GM12878 (cell line): ENCODE measurements around the gene TERB2. TPM values are rescaled to one million over a fixed set of nuclear protein-coding genes. Genes with fewer than 3 reads are reported as not detected.

Experiments used
- polyA plus RNA-seq, 11 experiments: library from polyadenylated mRNA; depleted of rRNA in 4 of 11; unstranded in 6 of 11; stranded (reverse) in 5 of 11; fragments of >200 nt; fragmentation: Nextera tagmentation in 4 of 11; fragmentation: Illumina TruSeq in 1 of 11; extraction: Ambion mirVana in 4 of 11; extraction: Trizol in 1 of 11; gene quantifications; 1 replicate in 1 of 11; 2 replicates in 10 of 11; pipeline versions ENCODE4 v1.2.1 to v1.2.3, GENCODE V29; 2011 to 2016; ENCODE audit warnings: inconsistent platforms in 2 of 11, missing spikeins in 2 of 11, low read depth in 1 of 11
- small RNA-seq: library from RNA; depleted of rRNA; stranded (forward); fragments of <200 nt; gene quantifications from one replicate; pipeline ENCODE3, GENCODE V24; 2014
- total RNA-seq, 4 experiments: library from RNA; depleted of rRNA in 3 of 4; stranded (reverse); fragments of >200 nt in 3 of 4; fragmentation: Illumina TruSeq in 1 of 4; extraction: Trizol in 1 of 4; gene quantifications; 2 replicates each; pipeline versions ENCODE4 v1.2.1 to v1.2.3, GENCODE V29; 2013 to 2021

TERB2 gene
- total and polyA plus RNA-seq, 10 of the 15 experiments (the other 5 are each of a cell fraction or from before 2014, with no cell fraction given): not detected

Small RNA genes within 50 kb of the gene (small RNA-seq; reads per million reads assigned to genes)
- gene RNU1-78P (not detected), gene RNU6-1108P (not detected), gene RNU6-1332P (not detected), gene RNU6-966P (not detected)

Other genes starting within 250 kb of the TERB2 start
Only the 7 nearest of the 9 such genes appear.
- 29.5 and 35.0 TPM in 2 replicates for gene TRIM69, start 220.2 kb upstream of the TERB2 start, total RNA-seq (2014; rRNA removed)
- 38.7 and 43.6 TPM in 2 replicates for gene TRIM69, start 220.2 kb upstream of the TERB2 start, total RNA-seq (2014; rRNA removed; fragmentation: Illumina TruSeq; extraction: Trizol)
- 48.8 and 50.7 TPM in 2 replicates for gene TRIM69, start 220.2 kb upstream of the TERB2 start, total RNA-seq (2021)
- gene TRIM69, start 220.2 kb upstream of the TERB2 start, polyA plus RNA-seq (2011; rRNA removed): 52.7 and 73.6 TPM in 2 replicates
- 46.8 and 57.8 TPM in 2 replicates for gene TRIM69, start 220.2 kb upstream of the TERB2 start, polyA plus RNA-seq (2014; fragmentation: Illumina TruSeq; extraction: Trizol)
- gene TRIM69, start 220.2 kb upstream of the TERB2 start, polyA plus RNA-seq (2014; fragmentation: Nextera tagmentation; extraction: Ambion mirVana): 10 to 100 TPM; 11.2 to 20.4 TPM
- 32.4 and 37.8 TPM in 2 replicates for gene TRIM69, start 220.2 kb upstream of the TERB2 start, polyA plus RNA-seq (2014; rRNA removed)
- 10 to 100 TPM; 36.9 to 44.9 TPM for gene TRIM69, start 220.2 kb upstream of the TERB2 start, polyA plus RNA-seq (2016; fragmentation: Nextera tagmentation; extraction: Ambion mirVana)
- 33.5 and 35.3 TPM in 2 replicates for gene SORD, start 66.5 kb downstream of the TERB2 start, total RNA-seq (2014; rRNA removed)
- 24.5 and 29.2 TPM in 2 replicates for gene SORD, start 66.5 kb downstream of the TERB2 start, total RNA-seq (2014; rRNA removed; fragmentation: Illumina TruSeq; extraction: Trizol)
- 39.4 and 40.8 TPM in 2 replicates for gene SORD, start 66.5 kb downstream of the TERB2 start, total RNA-seq (2021)
- gene SORD, start 66.5 kb downstream of the TERB2 start, polyA plus RNA-seq (2011; rRNA removed): 49.9 and 51.7 TPM in 2 replicates
- gene SORD, start 66.5 kb downstream of the TERB2 start, polyA plus RNA-seq (2014; fragmentation: Illumina TruSeq; extraction: Trizol): 29.4 and 39.4 TPM in 2 replicates
- gene SORD, start 66.5 kb downstream of the TERB2 start, polyA plus RNA-seq (2014; fragmentation: Nextera tagmentation; extraction: Ambion mirVana): 10 to 100 TPM in 1 of 2 experiments, 1 to 10 TPM in 1; 7.5 to 18.5 TPM
- 45.1 and 46.0 TPM in 2 replicates for gene SORD, start 66.5 kb downstream of the TERB2 start, polyA plus RNA-seq (2014; rRNA removed)
- gene SORD, start 66.5 kb downstream of the TERB2 start, polyA plus RNA-seq (2016; fragmentation: Nextera tagmentation; extraction: Ambion mirVana): 10 to 100 TPM; 50.7 to 51.6 TPM
- not detected in 2 replicates for gene DUOX2, start 157.5 kb downstream of the TERB2 start, total RNA-seq (2014; rRNA removed)
- not detected in 2 replicates for gene DUOX2, start 157.5 kb downstream of the TERB2 start, total RNA-seq (2014; rRNA removed; fragmentation: Illumina TruSeq; extraction: Trizol)
- gene DUOX2, start 157.5 kb downstream of the TERB2 start, total RNA-seq (2021): 0.05 and 0.16 TPM in 2 replicates
- gene DUOX2, start 157.5 kb downstream of the TERB2 start, polyA plus RNA-seq (2011; rRNA removed): not detected in 2 replicates
- gene DUOX2, start 157.5 kb downstream of the TERB2 start, polyA plus RNA-seq (2014; fragmentation: Illumina TruSeq; extraction: Trizol): not detected in 2 replicates
- gene DUOX2, start 157.5 kb downstream of the TERB2 start, polyA plus RNA-seq (2014; fragmentation: Nextera tagmentation; extraction: Ambion mirVana): not detected
- gene DUOX2, start 157.5 kb downstream of the TERB2 start, polyA plus RNA-seq (2014; rRNA removed): not detected in 2 replicates
- not detected for gene DUOX2, start 157.5 kb downstream of the TERB2 start, polyA plus RNA-seq (2016; fragmentation: Nextera tagmentation; extraction: Ambion mirVana)
- not detected in 2 replicates for gene DUOXA2, start 157.6 kb downstream of the TERB2 start, total RNA-seq (2014; rRNA removed)
- gene DUOXA2, start 157.6 kb downstream of the TERB2 start, total RNA-seq (2014; rRNA removed; fragmentation: Illumina TruSeq; extraction: Trizol): not detected in 2 replicates
- not detected in 2 replicates for gene DUOXA2, start 157.6 kb downstream of the TERB2 start, total RNA-seq (2021)
- gene DUOXA2, start 157.6 kb downstream of the TERB2 start, polyA plus RNA-seq (2011; rRNA removed): not detected in 2 replicates
- gene DUOXA2, start 157.6 kb downstream of the TERB2 start, polyA plus RNA-seq (2014; fragmentation: Illumina TruSeq; extraction: Trizol): not detected in 2 replicates
- not detected for gene DUOXA2, start 157.6 kb downstream of the TERB2 start, polyA plus RNA-seq (2014; fragmentation: Nextera tagmentation; extraction: Ambion mirVana)
- not detected in 2 replicates for gene DUOXA2, start 157.6 kb downstream of the TERB2 start, polyA plus RNA-seq (2014; rRNA removed)
- not detected for gene DUOXA2, start 157.6 kb downstream of the TERB2 start, polyA plus RNA-seq (2016; fragmentation: Nextera tagmentation; extraction: Ambion mirVana)
- not detected in 2 replicates for gene DUOXA1, start 173.2 kb downstream of the TERB2 start, total RNA-seq (2014; rRNA removed)
- gene DUOXA1, start 173.2 kb downstream of the TERB2 start, total RNA-seq (2014; rRNA removed; fragmentation: Illumina TruSeq; extraction: Trizol): not detected in 2 replicates
- 0.08 TPM in 1 of 2 replicates, not detected in the other for gene DUOXA1, start 173.2 kb downstream of the TERB2 start, total RNA-seq (2021)
- gene DUOXA1, start 173.2 kb downstream of the TERB2 start, polyA plus RNA-seq (2011; rRNA removed): not detected in 2 replicates
- not detected in 2 replicates for gene DUOXA1, start 173.2 kb downstream of the TERB2 start, polyA plus RNA-seq (2014; fragmentation: Illumina TruSeq; extraction: Trizol)
- gene DUOXA1, start 173.2 kb downstream of the TERB2 start, polyA plus RNA-seq (2014; fragmentation: Nextera tagmentation; extraction: Ambion mirVana): not detected
- gene DUOXA1, start 173.2 kb downstream of the TERB2 start, polyA plus RNA-seq (2014; rRNA removed): not detected in 2 replicates
- not detected for gene DUOXA1, start 173.2 kb downstream of the TERB2 start, polyA plus RNA-seq (2016; fragmentation: Nextera tagmentation; extraction: Ambion mirVana)
- 0.11 TPM in 1 of 2 replicates, not detected in the other for gene DUOX1, start 173.3 kb downstream of the TERB2 start, total RNA-seq (2014; rRNA removed)
- gene DUOX1, start 173.3 kb downstream of the TERB2 start, total RNA-seq (2014; rRNA removed; fragmentation: Illumina TruSeq; extraction: Trizol): not detected in 2 replicates
- gene DUOX1, start 173.3 kb downstream of the TERB2 start, total RNA-seq (2021): 0.08 and 0.26 TPM in 2 replicates
- 0.30 and 0.56 TPM in 2 replicates for gene DUOX1, start 173.3 kb downstream of the TERB2 start, polyA plus RNA-seq (2011; rRNA removed)
- gene DUOX1, start 173.3 kb downstream of the TERB2 start, polyA plus RNA-seq (2014; fragmentation: Illumina TruSeq; extraction: Trizol): not detected in 2 replicates
- under 1 TPM; 0.02 to 0.11 TPM for gene DUOX1, start 173.3 kb downstream of the TERB2 start, polyA plus RNA-seq (2014; fragmentation: Nextera tagmentation; extraction: Ambion mirVana)
- not detected in 2 replicates for gene DUOX1, start 173.3 kb downstream of the TERB2 start, polyA plus RNA-seq (2014; rRNA removed)
- gene DUOX1, start 173.3 kb downstream of the TERB2 start, polyA plus RNA-seq (2016; fragmentation: Nextera tagmentation; extraction: Ambion mirVana): 1 to 10 TPM; 1.4 to 2.1 TPM
- gene SHF, start 231.3 kb downstream of the TERB2 start, total RNA-seq (2014; rRNA removed): 1.6 TPM in 2 replicates
- gene SHF, start 231.3 kb downstream of the TERB2 start, total RNA-seq (2014; rRNA removed; fragmentation: Illumina TruSeq; extraction: Trizol): 0.58 and 1.7 TPM in 2 replicates
- gene SHF, start 231.3 kb downstream of the TERB2 start, total RNA-seq (2021): 1.4 and 2.4 TPM in 2 replicates
- gene SHF, start 231.3 kb downstream of the TERB2 start, polyA plus RNA-seq (2011; rRNA removed): 3.9 and 5.7 TPM in 2 replicates
- 0.17 and 1.0 TPM in 2 replicates for gene SHF, start 231.3 kb downstream of the TERB2 start, polyA plus RNA-seq (2014; fragmentation: Illumina TruSeq; extraction: Trizol)
- gene SHF, start 231.3 kb downstream of the TERB2 start, polyA plus RNA-seq (2014; fragmentation: Nextera tagmentation; extraction: Ambion mirVana): under 1 TPM in 1 of 2 experiments, not detected in 1; 0.04 TPM
- 1.2 and 1.3 TPM in 2 replicates for gene SHF, start 231.3 kb downstream of the TERB2 start, polyA plus RNA-seq (2014; rRNA removed)
- gene SHF, start 231.3 kb downstream of the TERB2 start, polyA plus RNA-seq (2016; fragmentation: Nextera tagmentation; extraction: Ambion mirVana): under 1 TPM; 0.08 to 0.75 TPM